HG03439 (cell line): ENCODE data around the gene CRYBA2.
A peak's percentile ranks its signal among the peaks of the same experiment; 100 is the strongest.

Source experiments
- ATAC-seq: cut with Tn5 transposase; IDR thresholded peaks from one replicate; pipeline ENCODE4 v1.9.1; 2021; ENCODE audit warnings: mild to moderate bottlenecking, moderate library complexity; ENCODE audit not compliant: unreplicated experiment

Gene CRYBA2

GRCh38 chr2:218983263-218983933 is 9.8 kb downstream of the CRYBA2 start:
- no peak for ATAC-seq

- ATAC-seq = no peak
Observed at GRCh38 chr2:218982586-218983262, 10.5 kb downstream of the CRYBA2 start.

- no peak for ATAC-seq
Observed at GRCh38 chr2:218981881-218982585, 11.2 kb downstream of the CRYBA2 start.

- ATAC-seq = no peak
Observed at GRCh38 chr2:218981390-218981880, 11.8 kb downstream of the CRYBA2 start.

GRCh38 chr2:218980735-218981389 is 12.4 kb downstream of the CRYBA2 start:
- no peak for ATAC-seq

GRCh38 chr2:218979846-218980734 is 13.1 kb downstream of the CRYBA2 start:
- ATAC-seq = peak; percentile 95

- no peak for ATAC-seq
Observed at GRCh38 chr2:218975060-218975777, 18.0 kb downstream of the CRYBA2 start.

GRCh38 chr2:218970894-218971293 is 22.3 kb downstream of the CRYBA2 start:
- ATAC-seq = no peak

- ATAC-seq = no peak
Observed at GRCh38 chr2:218964041-218964771, 29.0 kb downstream of the CRYBA2 start.

GRCh38 chr2:218963601-218964000 is 29.6 kb downstream of the CRYBA2 start:
- ATAC-seq = no peak

GRCh38 chr2:218962859-218963492 is 30.2 kb downstream of the CRYBA2 start:
- no peak for ATAC-seq

- no peak for ATAC-seq
Observed at GRCh38 chr2:218961651-218962570, 31.3 kb downstream of the CRYBA2 start.

- ATAC-seq = no peak
Observed at GRCh38 chr2:218961229-218961628, 32.0 kb downstream of the CRYBA2 start.

GRCh38 chr2:218960309-218961165 is 32.7 kb downstream of the CRYBA2 start:
- ATAC-seq = no peak

- ATAC-seq = no peak
Observed at GRCh38 chr2:218959761-218960308, 33.4 kb downstream of the CRYBA2 start.

- ATAC-seq = peak; percentile 95
Observed at GRCh38 chr2:218959141-218959731, 34.0 kb downstream of the CRYBA2 start, which contains the start of gene CDK5R2. TSS of gene CDK5R2 (plus strand) at chr2:218959666. CDS start at chr2:218959821, 155 bp downstream.
